ENCODE measurements around the gene SETD3.

SETD3 gene

GRCh38 chr14:99419905-99420304, 60.8 kb downstream of the SETD3 start:
- peaks cover 18% of the 10 kb centered on the region; the same call in 1 of the 2 replicates for H3F3A ChIP-seq (ENCODE audit: insufficient read depth)
- no peak overlapping the region for H3K4me2 ChIP-seq (ENCODE audit: low read depth, low read length, poor library complexity, severe bottlenecking)
- no peak overlapping the region for H3K9ac ChIP-seq (ENCODE audit: low read length)
- TF ChIP-seq EZH2phosphoT487 (conservative IDR thresholded peaks at IDR 0.05; ENCODE audit: low read length) = no peak
- TF ChIP-seq CTCF (IDR thresholded peaks at IDR 0.05; ENCODE audit: insufficient read depth, low read length, poor library complexity, severe bottlenecking) = no peak
- H3K9me2 ChIP-seq (replicated peaks; ENCODE audit: insufficient read depth, low read length) = no peaks in the 10 kb centered on the region
- no peaks in the 10 kb centered on the region for H4K20me1 ChIP-seq (ENCODE audit: low read depth, low read length)
- no peaks in the 10 kb centered on the region for H3K27me3 ChIP-seq (ENCODE audit: low read length)
- H3K27ac ChIP-seq (ENCODE audit: low read depth, low read length) = no peak overlapping the region
- H2AFZ ChIP-seq (ENCODE audit: low read depth, low read length, severe bottlenecking) = no peak overlapping the region
- no peak overlapping the region for H3K4me3 ChIP-seq (ENCODE audit: insufficient read depth, low read length, poor library complexity, severe bottlenecking)
- 0 out of 2 replicates have a peak, but pooled peaks cover 4% of the 10 kb centered on the region for H3K79me2 ChIP-seq (ENCODE audit: insufficient read depth, low read length)
- no peaks in the 10 kb centered on the region for H3K36me3 ChIP-seq (ENCODE audit: low read length)
- no peaks in the 10 kb centered on the region for H3K9me3 ChIP-seq (ENCODE audit: insufficient read depth, low read length)

- peaks cover 18% of the 10 kb centered on the region; the same call in 1 of the 2 replicates for H3F3A ChIP-seq (ENCODE audit: insufficient read depth)
- H3K4me2 ChIP-seq (ENCODE audit: low read depth, low read length, poor library complexity, severe bottlenecking) = no peak overlapping the region
- H3K9me2 ChIP-seq (replicated peaks; ENCODE audit: insufficient read depth, low read length) = no peaks in the 10 kb centered on the region
- no peak for TF ChIP-seq CTCF (IDR thresholded peaks at IDR 0.05; ENCODE audit: insufficient read depth, low read length, poor library complexity, severe bottlenecking)
- no peak for TF ChIP-seq EZH2phosphoT487 (conservative IDR thresholded peaks at IDR 0.05; ENCODE audit: low read length)
- no peak overlapping the region for H2AFZ ChIP-seq (ENCODE audit: low read depth, low read length, severe bottlenecking)
- no peaks in the 10 kb centered on the region for H4K20me1 ChIP-seq (ENCODE audit: low read depth, low read length)
- H3K36me3 ChIP-seq (ENCODE audit: low read length) = no peaks in the 10 kb centered on the region
- H3K79me2 ChIP-seq (ENCODE audit: insufficient read depth, low read length) = 0 out of 2 replicates have a peak, but pooled peaks cover 4% of the 10 kb centered on the region
- no peaks in the 10 kb centered on the region for H3K9me3 ChIP-seq (ENCODE audit: insufficient read depth, low read length)
- no peak overlapping the region for H3K9ac ChIP-seq (ENCODE audit: low read length)
- no peak overlapping the region for H3K27ac ChIP-seq (ENCODE audit: low read depth, low read length)
- H3K4me3 ChIP-seq (ENCODE audit: insufficient read depth, low read length, poor library complexity, severe bottlenecking) = no peak overlapping the region
- H3K27me3 ChIP-seq (ENCODE audit: low read length) = no peaks in the 10 kb centered on the region
Measured at GRCh38 chr14:99418242-99418641, 62.4 kb downstream of the SETD3 start.

GRCh38 chr14:99416909-99417308, 63.8 kb downstream of the SETD3 start:
- H3K4me3 ChIP-seq (ENCODE audit: insufficient read depth, low read length, poor library complexity, severe bottlenecking) = no peak overlapping the region
- no peaks in the 10 kb centered on the region for H4K20me1 ChIP-seq (ENCODE audit: low read depth, low read length)

More at GRCh38 chr14:99416909-99417308, 63.8 kb downstream of the SETD3 start:
- Histone ChIP-seq H3K9me3 (ENCODE audit: insufficient read depth, low read length) (no peaks in the 10 kb centered on the region), H2AFZ (ENCODE audit: low read depth, low read length, severe bottlenecking) (no peak overlapping the region), H3K79me2 (ENCODE audit: insufficient read depth, low read length) (0 out of 2 replicates have a peak, but pooled peaks cover 4% of the 10 kb centered on the region), H3K27me3 (ENCODE audit: low read length) (no peaks in the 10 kb centered on the region), H3K9me2 (replicated peaks; ENCODE audit: insufficient read depth, low read length) (no peaks in the 10 kb centered on the region), H3K4me2 (ENCODE audit: low read depth, low read length, poor library complexity, severe bottlenecking) (no peak overlapping the region), H3K27ac (ENCODE audit: low read depth, low read length) (no peak overlapping the region), H3K36me3 (ENCODE audit: low read length) (no peaks in the 10 kb centered on the region), H3F3A (ENCODE audit: insufficient read depth) (peaks cover 18% of the 10 kb centered on the region; the same call in 1 of the 2 replicates), H3K9ac (ENCODE audit: low read length) (no peak overlapping the region)
- TF ChIP-seq EZH2phosphoT487 (conservative IDR thresholded peaks at IDR 0.05; ENCODE audit: low read length) = no peak
- TF ChIP-seq CTCF (IDR thresholded peaks at IDR 0.05; ENCODE audit: insufficient read depth, low read length, poor library complexity, severe bottlenecking) = no peak

Measured in SU-DHL-6 (cell line).